ENCODE data around the gene NECAB2. TPM values are rescaled to one million over a fixed set of nuclear protein-coding genes. Genes with fewer than 3 reads are reported as not detected.
A peak's percentile ranks its signal among the peaks of the same experiment; 100 is the strongest.

NECAB2 gene
- total and polyA plus RNA-seq, 4 donors = 0.10 to 0.57 (median 0.39) TPM

- Histone ChIP-seq H3K36me3 (ENCODE audit: control insufficient read depth in 4 of 4, insufficient read depth in 4 of 4, low read length in 4 of 4) (no peaks in the 10 kb centered on the region), H3K27me3 (ENCODE audit: control insufficient read depth in 3 of 3, insufficient read depth in 3 of 3, low read length in 2 of 3) (no peaks in the 10 kb centered on the region), H3K4me1 (ENCODE audit: control insufficient read depth in 5 of 5, insufficient read depth in 5 of 5, low read length in 5 of 5) (peaks cover 0 to 3% (median 0%) of the 10 kb centered on the region in 5 donors), H3K27ac (ENCODE audit: low read depth in 1 of 2, low read length in 1 of 2) (no peak overlapping the region), H3K9me3 (ENCODE audit: control insufficient read depth in 4 of 4, insufficient read depth in 3 of 4, low read length in 3 of 4) (no peaks in the 10 kb centered on the region), H3K4me3 (no peak overlapping the region), H3K9ac (ENCODE audit: insufficient read depth in 1 of 2, low read length in 2 of 2) (no peak overlapping the region)
- TF ChIP-seq CTCF (IDR thresholded peaks at IDR 0.05; ENCODE audit: control extremely low read depth, extremely low read depth) = no peak
- 5 to 7% methylated on average over 21 of the region's 21 CpGs for WGBS, 2 donors
- DNase-seq (peak; percentile 47 to 63 (median 56)), ATAC-seq (ENCODE audit: insufficient read depth, low FRiP score) (no peak)
These were observed 27.7 kb downstream of the NECAB2 start for GRCh38 chr16:83995754-83996153.

GRCh38 chr16:83996481-83997252 is 28.6 kb downstream of the NECAB2 start:
- Histone ChIP-seq H3K9ac (ENCODE audit: insufficient read depth in 1 of 2, low read length in 2 of 2) (no peak overlapping the region), H3K27me3 (ENCODE audit: control insufficient read depth in 3 of 3, insufficient read depth in 3 of 3, low read length in 2 of 3) (no peaks in the 10 kb centered on the region), H3K4me3 (no peak overlapping the region), H3K36me3 (ENCODE audit: control insufficient read depth in 4 of 4, insufficient read depth in 4 of 4, low read length in 4 of 4) (no peaks in the 10 kb centered on the region), H3K9me3 (ENCODE audit: control insufficient read depth in 4 of 4, insufficient read depth in 3 of 4, low read length in 3 of 4) (peaks cover 0 to under 1% (median 0%) of the 10 kb centered on the region in 4 donors), H3K27ac (ENCODE audit: low read depth in 1 of 2, low read length in 1 of 2) (no peak overlapping the region), H3K4me1 (ENCODE audit: control insufficient read depth in 5 of 5, insufficient read depth in 5 of 5, low read length in 5 of 5) (peaks cover 0 to 3% (median 0%) of the 10 kb centered on the region in 5 donors)
- TF ChIP-seq CTCF (IDR thresholded peaks at IDR 0.05; ENCODE audit: control extremely low read depth, extremely low read depth) = no peak
- DNase-seq (no peak), ATAC-seq (ENCODE audit: insufficient read depth, low FRiP score) (no peak)
- WGBS, 2 donors = 84 to 87% methylated on average over 15 of the region's 15 CpGs

GRCh38 chr16:83998091-83998490 is 30.0 kb downstream of the NECAB2 start:
- no peaks in the 10 kb centered on the region for H3K27me3 ChIP-seq (ENCODE audit: control insufficient read depth in 3 of 3, insufficient read depth in 3 of 3, low read length in 2 of 3)

More at GRCh38 chr16:83998091-83998490, 30.0 kb downstream of the NECAB2 start:
- no peak for ATAC-seq (ENCODE audit: insufficient read depth, low FRiP score)
- no peak for DNase-seq
- H3K9ac ChIP-seq (ENCODE audit: insufficient read depth in 1 of 2, low read length in 2 of 2) = no peak overlapping the region
- WGBS, 2 donors = 88 to 92% methylated on average over 13 of the region's 13 CpGs
- no peak overlapping the region for H3K27ac ChIP-seq (ENCODE audit: low read depth in 1 of 2, low read length in 1 of 2)
- no peak overlapping the region for H3K4me3 ChIP-seq
- peaks cover 0 to 1% (median 0%) of the 10 kb centered on the region in 4 donors for H3K9me3 ChIP-seq (ENCODE audit: control insufficient read depth in 4 of 4, insufficient read depth in 3 of 4, low read length in 3 of 4)
- H3K36me3 ChIP-seq (ENCODE audit: control insufficient read depth in 4 of 4, insufficient read depth in 4 of 4, low read length in 4 of 4) = no peaks in the 10 kb centered on the region
- TF ChIP-seq CTCF (IDR thresholded peaks at IDR 0.05; ENCODE audit: control extremely low read depth, extremely low read depth) = no peak
- H3K4me1 ChIP-seq (ENCODE audit: control insufficient read depth in 5 of 5, insufficient read depth in 5 of 5, low read length in 5 of 5) = peaks cover 0 to 3% (median 0%) of the 10 kb centered on the region in 5 donors

All from lung (tissue), 12 donors.